ENCODE results near the gene PCSK7.

PCSK7 gene

DNA sequence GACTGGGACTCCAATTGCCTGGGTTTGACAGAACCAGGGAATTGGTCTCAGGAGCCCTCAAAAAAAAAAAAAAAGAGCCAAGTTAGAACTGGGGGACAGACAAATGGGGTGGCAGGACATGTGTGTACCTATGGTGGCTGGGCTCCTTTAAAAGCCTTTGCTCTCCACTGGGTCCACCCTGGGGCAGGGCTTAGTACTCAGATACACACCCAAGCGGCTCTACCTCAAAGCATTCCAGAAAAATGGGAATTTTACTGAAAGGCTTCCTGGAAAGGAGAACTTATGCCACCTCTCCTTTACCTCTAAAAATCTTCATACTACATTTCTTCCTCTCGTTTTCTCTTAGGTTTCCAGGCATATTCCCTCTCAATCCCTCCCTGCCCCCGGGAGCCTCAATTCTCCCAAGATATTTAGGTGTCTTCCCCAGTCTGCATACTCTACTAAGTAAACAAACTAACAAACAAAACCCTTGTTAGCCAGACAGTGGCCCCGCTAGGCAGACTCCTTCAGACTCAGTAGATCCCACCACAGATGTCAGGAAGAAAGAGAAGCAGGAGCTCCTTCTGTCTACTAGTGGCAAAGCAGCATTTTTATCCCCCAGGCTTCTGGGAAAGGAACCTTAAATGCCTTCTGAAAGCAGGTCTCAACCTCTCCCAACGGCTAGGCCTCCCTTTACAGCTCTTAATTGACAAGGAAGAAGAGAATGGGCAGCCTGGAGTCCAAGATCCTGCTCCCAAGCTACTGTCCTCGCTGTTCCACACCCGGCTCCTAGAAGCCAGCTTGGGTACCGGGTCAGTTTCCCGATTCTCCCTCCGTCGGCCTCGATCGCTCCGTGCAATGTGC is 653 bp downstream of the PCSK7 start:
- DNase-seq (ENCODE audit: low spot score): peak; percentile 41
- H3K4me3 ChIP-seq: peak overlapping the region; percentile 89
- TF ChIP-seq, protein P1, sequence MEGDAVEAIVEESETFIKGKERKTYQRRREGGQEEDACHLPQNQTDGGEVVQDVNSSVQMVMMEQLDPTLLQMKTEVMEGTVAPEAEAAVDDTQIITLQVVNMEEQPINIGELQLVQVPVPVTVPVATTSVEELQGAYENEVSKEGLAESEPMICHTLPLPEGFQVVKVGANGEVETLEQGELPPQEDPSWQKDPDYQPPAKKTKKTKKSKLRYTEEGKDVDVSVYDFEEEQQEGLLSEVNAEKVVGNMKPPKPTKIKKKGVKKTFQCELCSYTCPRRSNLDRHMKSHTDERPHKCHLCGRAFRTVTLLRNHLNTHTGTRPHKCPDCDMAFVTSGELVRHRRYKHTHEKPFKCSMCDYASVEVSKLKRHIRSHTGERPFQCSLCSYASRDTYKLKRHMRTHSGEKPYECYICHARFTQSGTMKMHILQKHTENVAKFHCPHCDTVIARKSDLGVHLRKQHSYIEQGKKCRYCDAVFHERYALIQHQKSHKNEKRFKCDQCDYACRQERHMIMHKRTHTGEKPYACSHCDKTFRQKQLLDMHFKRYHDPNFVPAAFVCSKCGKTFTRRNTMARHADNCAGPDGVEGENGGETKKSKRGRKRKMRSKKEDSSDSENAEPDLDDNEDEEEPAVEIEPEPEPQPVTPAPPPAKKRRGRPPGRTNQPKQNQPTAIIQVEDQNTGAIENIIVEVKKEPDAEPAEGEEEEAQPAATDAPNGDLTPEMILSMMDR (IDR thresholded peaks at IDR 0.05): no peak
- H3K27ac ChIP-seq: peak overlapping the region; percentile 83 to 96

DNA sequence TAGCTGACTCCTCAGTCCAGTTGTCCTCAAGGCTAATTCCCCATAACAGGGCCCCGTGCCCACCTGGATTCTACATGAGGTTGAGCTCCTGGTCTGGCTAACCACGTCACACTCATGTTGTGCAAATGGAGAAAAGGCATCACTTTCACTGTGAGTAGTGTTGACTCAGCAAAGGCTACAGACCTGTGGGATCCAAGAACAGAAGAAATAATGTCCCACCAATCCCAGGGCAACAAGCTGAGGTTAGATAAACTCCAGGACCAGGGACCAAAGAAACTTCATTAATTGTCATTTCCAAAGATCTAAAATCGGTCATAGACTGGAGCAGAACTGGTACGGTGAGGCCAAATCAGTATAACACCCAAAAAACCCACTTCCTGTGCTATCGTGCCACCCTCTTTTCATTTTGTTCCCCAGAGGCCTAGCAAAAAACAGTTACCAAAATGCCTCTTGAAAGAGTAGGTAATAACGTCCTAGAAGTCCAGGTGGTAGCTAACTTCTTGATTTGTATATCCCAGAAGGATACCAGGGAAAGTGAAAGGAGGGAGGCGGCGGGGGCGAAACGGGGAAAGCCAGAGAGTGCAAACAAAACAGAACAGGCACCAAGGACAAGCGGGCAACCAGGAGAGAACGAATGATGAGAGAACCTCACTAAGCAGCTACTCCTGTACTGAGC is 1.4 kb downstream of the PCSK7 start:
- Histone ChIP-seq H3K4me3 (peak overlapping the region; percentile 89), H3K27ac (no peak overlapping the region)
- DNase-seq (ENCODE audit: low spot score): peak; percentile 45
- TF ChIP-seq, protein P1 (IDR thresholded peaks at IDR 0.05): no peak

DNA sequence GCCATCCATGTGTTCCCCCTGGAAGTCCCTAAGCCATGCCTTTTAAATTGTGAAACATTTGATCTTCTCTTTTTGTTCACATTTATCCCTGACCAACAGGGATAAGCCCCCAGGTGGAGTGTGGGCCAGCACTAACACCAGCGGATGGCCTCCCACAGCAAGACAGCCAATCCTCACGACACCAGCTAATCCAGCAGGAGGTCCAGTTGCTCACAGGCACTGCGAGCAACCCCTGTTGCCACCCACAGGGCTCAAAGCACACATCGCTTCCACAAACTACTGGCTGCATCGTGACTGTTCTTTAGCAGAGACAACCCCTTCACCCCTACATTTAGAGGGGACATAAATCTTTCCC is 2.0 kb downstream of the PCSK7 start:
- H3K27ac ChIP-seq: no peak overlapping the region
- DNase-seq (ENCODE audit: low spot score): peak; percentile 50
- TF ChIP-seq, protein P1 (IDR thresholded peaks at IDR 0.05): no peak
- no peak overlapping the region for H3K4me3 ChIP-seq

DNA sequence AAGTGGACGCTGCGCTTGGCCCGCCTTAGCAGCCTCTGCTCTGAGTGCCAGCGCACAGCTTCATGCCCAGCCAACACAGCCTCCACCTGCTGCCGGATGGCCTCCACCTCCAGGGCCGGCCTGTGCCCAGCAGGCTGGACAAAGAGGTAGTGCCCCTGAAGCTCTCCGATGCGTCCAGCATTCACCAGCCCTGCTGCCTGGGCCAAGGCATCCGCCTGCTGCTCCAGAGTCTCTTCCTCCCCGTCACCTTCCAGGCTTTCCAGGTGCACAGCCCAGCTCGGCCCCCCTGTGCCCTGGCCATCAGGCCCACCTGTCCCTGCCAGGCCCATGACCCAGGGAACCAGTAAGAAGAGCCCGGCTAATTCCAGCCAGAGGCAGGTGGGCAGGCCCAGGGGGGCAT is 2.5 kb downstream of the PCSK7 start:
- TF ChIP-seq, protein P1 (IDR thresholded peaks at IDR 0.05): no peak

DNA sequence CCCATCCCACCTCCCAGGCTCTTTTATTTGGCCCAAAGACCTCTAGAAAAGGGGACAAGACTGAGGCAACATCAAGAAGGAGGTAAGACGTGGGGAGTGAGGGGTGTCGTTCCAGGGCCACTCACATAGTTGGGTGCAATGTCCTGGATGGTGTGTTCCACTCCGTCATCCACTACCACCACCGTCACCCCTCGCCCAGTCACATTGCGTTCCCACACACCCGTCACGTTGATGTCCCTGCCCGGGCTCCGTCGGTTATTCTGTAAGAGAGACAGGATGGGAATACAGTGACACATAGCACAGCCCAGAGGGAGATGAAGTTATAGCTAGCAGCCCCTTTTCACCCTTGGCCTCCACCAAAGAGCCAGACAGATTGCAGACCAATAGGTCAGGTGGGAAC is 3.8 kb downstream of the PCSK7 start:
- H3K4me3 ChIP-seq: no peak overlapping the region
- peak; percentile 72 for DNase-seq (ENCODE audit: low spot score)

More for the DNA sequence above, 2.5 kb downstream of the PCSK7 start:
- Histone ChIP-seq H3K27ac (no peak overlapping the region), H3K4me3 (no peak overlapping the region)
- peak; percentile 69 for DNase-seq (ENCODE audit: low spot score)

DNA sequence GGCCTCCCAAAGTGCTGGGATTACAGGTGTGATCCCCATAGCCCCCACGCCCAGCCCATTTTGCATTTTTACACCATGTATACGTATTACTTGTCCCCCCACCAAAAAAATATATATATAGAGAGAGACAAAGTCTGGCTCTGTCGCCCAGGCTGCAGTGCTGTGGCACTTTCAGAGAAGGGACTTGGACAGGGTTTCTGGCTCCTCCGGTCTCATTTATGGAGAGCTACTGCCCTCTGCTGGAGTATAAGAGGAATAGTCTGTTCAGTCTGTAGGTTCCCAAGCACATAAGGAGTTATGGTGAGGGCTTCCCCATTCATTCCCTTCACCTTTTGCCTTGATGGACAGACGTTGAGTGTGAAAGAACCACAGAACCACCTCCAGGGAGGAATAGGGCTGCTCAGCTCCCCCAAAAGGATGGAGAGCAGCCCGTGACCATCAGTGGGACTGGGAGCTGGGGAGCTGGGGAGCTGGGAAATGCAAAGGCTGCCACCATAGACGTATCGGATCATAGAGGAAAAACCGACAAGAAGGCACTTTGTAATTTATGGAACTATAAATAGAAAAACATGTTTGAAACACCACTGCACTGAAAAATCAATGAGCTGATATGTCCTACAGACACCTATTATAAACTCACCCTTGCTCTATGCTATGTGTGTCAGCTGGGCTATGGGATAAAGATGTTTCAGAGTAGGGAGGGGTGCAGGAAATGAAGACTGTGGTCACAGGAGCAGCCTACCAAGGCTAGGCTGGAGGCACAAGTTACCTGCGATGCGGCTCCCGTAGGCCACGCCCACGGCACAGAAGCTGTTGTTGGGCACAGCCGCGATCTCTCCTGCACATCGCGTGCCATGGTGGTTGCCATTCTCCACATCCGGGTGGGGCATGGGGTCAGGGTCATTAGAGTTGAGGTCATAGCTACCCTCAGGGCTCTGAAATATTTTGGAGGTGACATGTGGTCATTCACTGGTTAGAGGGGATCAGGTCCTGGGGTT is 5.2 kb downstream of the PCSK7 start:
- peak overlapping the region in 1 of 2 donors; percentile 72 for H3K27ac ChIP-seq
- no peak overlapping the region for H3K4me3 ChIP-seq
- TF ChIP-seq, protein P1 (IDR thresholded peaks at IDR 0.05): peak; percentile 50
- peak; percentile 76 for DNase-seq (ENCODE audit: low spot score)

More for the DNA sequence above, 3.8 kb downstream of the PCSK7 start:
- no peak overlapping the region for H3K27ac ChIP-seq
- TF ChIP-seq, protein P1 (IDR thresholded peaks at IDR 0.05): no peak

Data from coronary artery (tissue), 2 donors.